Tibial nerve (tissue), 4 donors: ENCODE measurements around the gene CACNA1H.
"Not testable (repeated sequence)": the region's sequence is repeated elsewhere in the genome, so short reads cannot be mapped to it uniquely, and the experiment has no call there.

ENCODE experiments used
- CTCF ChIP-seq, 5 experiments: fragments of 200-600 bp in 3 of 5; fragments of 450-650 bp in 2 of 5; sonication (generic) in 3 of 5; IDR thresholded peaks; one replicate each; pipeline ENCODE4 v1.5.1; 2016 to 2019; ENCODE audit warnings: antibody characterized with exemption in 5 of 5, mild to moderate bottlenecking in 3 of 5, moderate library complexity in 2 of 5
- EP300 ChIP-seq, 2 donors: sonication (generic); formaldehyde crosslinking; IDR thresholded peaks; one replicate each; pipeline ENCODE4 v1.6.1; 2017; ENCODE audit warnings: antibody characterized with exemption in 2 of 2, mild to moderate bottlenecking in 1 of 2
- POLR2A ChIP-seq, 2 donors: fragments of 450-650 bp; IDR thresholded peaks; one replicate each; pipeline ENCODE4 v1.6.1; 2017; ENCODE audit warnings: antibody characterized with exemption in 2 of 2, mild to moderate bottlenecking in 2 of 2, moderate library complexity in 2 of 2

DNA sequence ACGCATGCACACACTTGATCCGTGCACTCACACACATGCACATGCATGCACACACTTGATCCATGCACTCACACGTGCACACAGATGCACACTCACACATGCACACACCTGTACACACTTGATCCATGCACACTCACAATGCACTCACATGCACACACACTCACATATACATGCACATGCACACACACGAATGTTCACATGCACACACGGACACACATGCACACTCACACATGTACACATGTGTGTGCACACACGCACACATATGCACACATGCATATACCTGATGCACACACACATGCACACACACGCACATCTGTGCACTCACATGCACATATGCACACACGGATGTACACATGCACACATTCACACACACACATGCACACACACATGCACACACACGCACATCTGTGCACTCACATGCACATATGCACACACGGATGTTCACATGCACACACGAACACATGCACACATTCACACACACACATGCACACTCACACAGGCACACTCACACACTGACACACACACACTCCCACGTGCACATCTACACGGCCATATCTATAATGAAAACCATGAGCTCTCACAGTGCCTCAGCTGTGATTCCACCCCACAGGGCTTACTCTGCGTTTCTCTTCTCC, 95.1 kb downstream of the CACNA1H start:
- not testable (repeated sequence) for TF ChIP-seq EP300, POLR2A, CTCF (IDR thresholded peaks at IDR 0.05)
